ENCODE data around the gene FOLH1. TPM values are rescaled to one million over a fixed set of nuclear protein-coding genes. Genes with fewer than 3 reads are reported as not detected.

Gene FOLH1
- not detected for total RNA-seq

GRCh38 chr11:49208006-49208721 lies at the start of gene FOLH1:
TSS of gene FOLH1 (minus strand) at chr11:49208602. CDS start at chr11:49208409, 193 bp downstream.

Other genes with a start within 250 kb of the FOLH1 start
- not detected for gene TRIM51G, start 224.7 kb downstream of the FOLH1 start, total RNA-seq
- not detected for gene TRIM49B, start 179.8 kb downstream of the FOLH1 start, total RNA-seq
- gene TRIM64C, start 149.5 kb downstream of the FOLH1 start, total RNA-seq = not detected